PC-3 (cell line): ENCODE data around the gene FBXL7. TPM values are rescaled to one million over a fixed set of nuclear protein-coding genes. Genes with fewer than 3 reads are reported as not detected.

Source experiments
- ATAC-seq: fragments of 200-7000 bp; cut with Tn5 transposase; 2 replicates; pipeline ENCODE4 v1.9.1; 2020; ENCODE audit warnings: mild to moderate bottlenecking, moderate library complexity
- BruUV-seq: library from RNA; stranded (reverse); fragments of 400-500 nt; replicated peaks from 2 replicates; lab custom pipeline; 2021; lab: Mats Ljungman, UMichigan
- CTCF ChIA-PET: fragments of 300-600 bp; sonication (Branson Sonifier 250); formaldehyde crosslinking; loops from one replicate; lab custom pipeline; 2022; ENCODE audit warnings: antibody characterized with exemption; lab: Charles Lee
- POLR2A ChIA-PET: fragments of 300-600 bp; sonication (Branson Sonifier 250); formaldehyde crosslinking; loops from one replicate; lab custom pipeline; 2022; ENCODE audit warnings: antibody characterized with exemption; ENCODE audit not compliant: unreplicated experiment; lab: Charles Lee
- DNase-seq: peaks from one replicate; pipeline ENCODE4 v3.0.0-alpha.2; 2015
- H2AFZ ChIP-seq: fragments of 300-600 bp; sonication (generic); 2 replicates; pipeline ENCODE4 v1.6.0; 2016; ENCODE audit warnings: antibody characterized with exemption, low read length
- H3F3A ChIP-seq: fragments of 300-600 bp; sonication (generic); one replicate; pipeline ENCODE4 v1.6.0; 2017; ENCODE audit warnings: antibody characterized with exemption, low read length, control low read depth, mild to moderate bottlenecking; ENCODE audit not compliant: unreplicated experiment
- H3K27ac ChIP-seq: fragments of 300-600 bp; sonication (generic); 2 replicates; pipeline ENCODE4 v1.5.1; 2016; ENCODE audit warnings: mild to moderate bottlenecking, low read length
- H3K27me3 ChIP-seq: fragments of 300-600 bp; sonication (generic); 2 replicates; pipeline ENCODE4 v1.6.1; 2016; ENCODE audit warnings: low read length, mixed read lengths
- H3K36me3 ChIP-seq: fragments of 300-600 bp; sonication (generic); 2 replicates; pipeline ENCODE4 v1.6.1; 2016; ENCODE audit warnings: low read depth, mixed run types, low read length, mixed read lengths
- H3K4me1 ChIP-seq: fragments of 300-600 bp; sonication (generic); 2 replicates; pipeline ENCODE4 v1.5.1; 2016; ENCODE audit warnings: low read length; ENCODE audit not compliant: insufficient read depth
- H3K4me2 ChIP-seq: fragments of 300-600 bp; sonication (generic); 2 replicates; pipeline ENCODE4 v1.6.0; 2016; ENCODE audit warnings: low read length
- H3K4me3 ChIP-seq: fragments of 300-600 bp; sonication (generic); 2 replicates; pipeline ENCODE4 v1.5.1; 2016; ENCODE audit warnings: mild to moderate bottlenecking, low read length, mixed read lengths
- H3K79me2 ChIP-seq: fragments of 300-600 bp; sonication (generic); 2 replicates; pipeline ENCODE4 v1.6.1; 2017; ENCODE audit warnings: low read length, mixed read lengths
- H3K9ac ChIP-seq: fragments of 300-600 bp; sonication (generic); 2 replicates; pipeline ENCODE4 v1.6.0; 2016; ENCODE audit warnings: mild to moderate bottlenecking, low read length
- H3K9me2 ChIP-seq: fragments of 300-600 bp; sonication (generic); replicated peaks from 2 replicates; pipeline ENCODE4 v1.6.1; 2016; ENCODE audit warnings: mixed run types, low read length, mixed read lengths
- H3K9me3 ChIP-seq: fragments of 300-600 bp; sonication (generic); 2 replicates; pipeline ENCODE4 v1.6.1; 2016; ENCODE audit warnings: low read length, mixed read lengths
- H4K20me1 ChIP-seq: fragments of 300-600 bp; sonication (generic); 2 replicates; pipeline ENCODE4 v1.6.1; 2016; ENCODE audit warnings: low read length, mixed read lengths
- CTCF ChIP-seq: fragments of 300-600 bp; sonication (generic); conservative IDR thresholded peaks from 2 replicates; pipeline ENCODE4 v1.5.1; 2017; ENCODE audit warnings: antibody characterized with exemption, low read depth, mild to moderate bottlenecking, low read length
- EZH2 ChIP-seq: fragments of 300-600 bp; sonication (generic); IDR thresholded peaks from one replicate; pipeline ENCODE4 v1.6.1; 2017; ENCODE audit warnings: antibody characterized with exemption, mild to moderate bottlenecking, low read length; ENCODE audit not compliant: unreplicated experiment
- EZH2phosphoT487 ChIP-seq: fragments of 300-600 bp; sonication (generic); IDR thresholded peaks from 2 replicates; pipeline ENCODE4 v1.6.1; 2018; ENCODE audit warnings: mild to moderate bottlenecking, antibody characterized with exemption, low read length, borderline replicate concordance
- intact Hi-C: fragments of 100-400 bp; cut with micrococcal nuclease; formaldehyde crosslinking; loops from 2 replicates; pipeline ENCODE4 v1.9.0; 2023
- total RNA-seq: library from RNA; depleted of rRNA; stranded (reverse); fragments of >200 nt; gene quantifications from 2 replicates; pipeline ENCODE4 v1.2.3, GENCODE V29; 2014

The FBXL7 gene
- total RNA-seq, 1 experiment from 2014 or later, result 0.18 TPM

GRCh38 chr5:15452030-15452429 lies 48.0 kb upstream of the FBXL7 start:
- no peak for DNase-seq
- intact Hi-C loops, result no loop called here

DNA sequence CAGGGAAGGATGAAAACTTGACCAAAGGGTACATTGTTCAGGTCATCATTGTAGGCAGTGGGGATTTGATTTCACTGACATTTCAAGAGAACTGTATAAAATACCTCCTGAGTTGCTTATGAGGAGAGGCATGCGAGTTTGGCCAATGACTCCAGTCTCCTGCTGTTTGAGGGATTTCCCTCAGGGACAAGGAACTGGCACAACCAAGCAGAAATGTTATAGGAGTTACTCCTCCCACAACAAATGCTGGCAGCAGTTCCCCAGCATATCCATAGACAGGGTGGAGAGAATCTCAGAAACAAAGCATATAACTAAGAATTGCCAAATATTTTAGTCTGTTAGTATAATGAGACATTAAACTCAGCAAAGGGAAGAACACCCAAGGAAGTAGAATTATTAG lies 47.2 kb upstream of the FBXL7 start:
- Histone ChIP-seq H3K79me2 (no peaks in the 10 kb centered on the region), H3K36me3 (no peaks in the 10 kb centered on the region; the same call in 1 of the 2 replicates), H3K4me3 (no peak overlapping the region), H3F3A (no peaks in the 10 kb centered on the region), H3K27me3 (no peaks in the 10 kb centered on the region), H3K9ac (no peak overlapping the region), H3K9me3 (peaks cover 34% of the 10 kb centered on the region; the same call in 1 of the 2 replicates), H3K27ac (no peak overlapping the region), H4K20me1 (no peaks in the 10 kb centered on the region), H2AFZ (no peak overlapping the region), H3K4me1 (no peaks in the 10 kb centered on the region), H3K4me2 (no peak overlapping the region), H3K9me2 (no peaks in the 10 kb centered on the region)
- CTCF ChIA-PET, result no interaction called here
- BruUV-seq, result no TSS peak
- DNase-seq, result no peak
- intact Hi-C loops, result no loop called here
- TF ChIP-seq EZH2phosphoT487 (no peak), EZH2 (no peak), CTCF (no peak)
- POLR2A ChIA-PET, result no interaction called here
- no peak for ATAC-seq

More at GRCh38 chr5:15452030-15452429, 48.0 kb upstream of the FBXL7 start:
- ChIA-PET POLR2A (no interaction called here), CTCF (no interaction called here)
- no peaks in the 10 kb centered on the region for H3K27me3 ChIP-seq
- no peaks in the 10 kb centered on the region for H3K79me2 ChIP-seq
- no peak overlapping the region for H3K27ac ChIP-seq
- H3F3A ChIP-seq, result no peaks in the 10 kb centered on the region
- no peaks in the 10 kb centered on the region for H3K4me1 ChIP-seq
- no peak overlapping the region for H3K4me3 ChIP-seq
- H3K9me2 ChIP-seq, result no peaks in the 10 kb centered on the region
- TF ChIP-seq CTCF (no peak), EZH2 (no peak), EZH2phosphoT487 (no peak)
- H3K4me2 ChIP-seq, result no peak overlapping the region
- ATAC-seq, result no peak
- no peak overlapping the region for H3K9ac ChIP-seq
- H2AFZ ChIP-seq, result no peak overlapping the region
- H3K9me3 ChIP-seq, result peaks cover 34% of the 10 kb centered on the region; the same call in 1 of the 2 replicates
- no peaks in the 10 kb centered on the region; the same call in 1 of the 2 replicates for H3K36me3 ChIP-seq
- no peaks in the 10 kb centered on the region for H4K20me1 ChIP-seq
- BruUV-seq, result no TSS peak

DNA sequence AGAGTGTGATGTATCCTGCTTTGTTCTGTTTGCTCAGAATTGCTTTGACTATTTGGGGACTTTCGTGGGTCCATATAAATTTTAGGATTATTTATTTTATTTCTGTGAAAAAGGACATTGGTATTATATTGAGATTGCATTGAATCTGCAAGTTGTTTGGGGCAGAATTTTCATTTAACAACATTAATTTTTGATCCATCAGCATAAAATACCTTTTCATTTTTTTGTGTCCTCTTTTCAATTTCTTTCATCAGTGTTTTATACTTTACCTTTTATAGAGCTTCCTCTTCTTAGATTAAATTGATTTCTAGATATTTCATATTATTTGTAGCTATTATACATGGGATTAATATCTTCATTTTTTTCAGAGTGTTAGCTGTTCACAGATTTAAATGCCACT lies 40.8 kb upstream of the FBXL7 start:
- POLR2A ChIA-PET, result no interaction called here
- H3K79me2 ChIP-seq, result no peaks in the 10 kb centered on the region
- no peaks in the 10 kb centered on the region for H3K9me2 ChIP-seq
- intact Hi-C loops, result no loop called here
- no peak overlapping the region for H3K4me2 ChIP-seq
- DNase-seq (no peak), ATAC-seq (no peak)
- H4K20me1 ChIP-seq, result no peaks in the 10 kb centered on the region
- CTCF ChIA-PET, result no interaction called here
- peaks cover 12% of the 10 kb centered on the region; the same call in 1 of the 2 replicates for H3K9me3 ChIP-seq
- H3K27me3 ChIP-seq, result no peaks in the 10 kb centered on the region
- TF ChIP-seq CTCF (no peak), EZH2phosphoT487 (no peak), EZH2 (no peak)
- BruUV-seq, result no TSS peak
- no peaks in the 10 kb centered on the region for H3F3A ChIP-seq
- H3K27ac ChIP-seq, result no peak overlapping the region
- H3K4me3 ChIP-seq, result no peak overlapping the region
- H3K4me1 ChIP-seq, result no peaks in the 10 kb centered on the region
- no peak overlapping the region for H2AFZ ChIP-seq
- no peak overlapping the region for H3K9ac ChIP-seq
- H3K36me3 ChIP-seq, result no peaks in the 10 kb centered on the region
